Progenitor cell of endocrine pancreas (in vitro differentiated cells): ENCODE data around the gene TESPA1. TPM values are rescaled to one million over a fixed set of nuclear protein-coding genes. Genes with fewer than 3 reads are reported as not detected.

Source experiments
- DNase-seq: peaks from one replicate; pipeline ENCODE4 v3.0.0; 2021; ENCODE audit warnings: low spot score; ENCODE audit not compliant: unreplicated experiment
- H3K27ac Mint-ChIP-seq: 2 replicates; pipeline ENCODE4 v1.8.0; 2021; ENCODE audit warnings: mild to moderate bottlenecking, moderate library complexity, mixed read lengths
- H3K27me3 Mint-ChIP-seq: 2 replicates; pipeline ENCODE4 v1.8.0; 2021; ENCODE audit warnings: mixed read lengths
- H3K36me3 Mint-ChIP-seq: 2 replicates; pipeline ENCODE4 v1.8.0; 2022; ENCODE audit warnings: mixed read lengths; ENCODE audit not compliant: insufficient read depth
- H3K4me1 Mint-ChIP-seq: 2 replicates; pipeline ENCODE4 v1.8.0; 2021; ENCODE audit warnings: low read depth, mixed read lengths
- H3K4me3 Mint-ChIP-seq: 2 replicates; pipeline ENCODE4 v1.8.0; 2021; ENCODE audit warnings: low read depth, mild to moderate bottlenecking, moderate library complexity, mixed read lengths
- H3K9me3 Mint-ChIP-seq: 2 replicates; pipeline ENCODE4 v1.8.0; 2021; ENCODE audit warnings: low read depth, mixed read lengths
- total RNA-seq: library from RNA; stranded (reverse); gene quantifications from 2 replicates; pipeline ENCODE4 v1.2.1, GENCODE V29; 2021
- TF ChIP-seq, protein P1 (sequence below): fragments of 200-600 bp; sonication (generic); IDR thresholded peaks from one replicate; pipeline ENCODE4 v1.5.0; 2021; ENCODE audit warnings: antibody characterized with exemption, mild to moderate bottlenecking; ENCODE audit not compliant: unreplicated experiment

The TESPA1 gene
- total RNA-seq, 1 donor from 2014 or later = not detected

DNA sequence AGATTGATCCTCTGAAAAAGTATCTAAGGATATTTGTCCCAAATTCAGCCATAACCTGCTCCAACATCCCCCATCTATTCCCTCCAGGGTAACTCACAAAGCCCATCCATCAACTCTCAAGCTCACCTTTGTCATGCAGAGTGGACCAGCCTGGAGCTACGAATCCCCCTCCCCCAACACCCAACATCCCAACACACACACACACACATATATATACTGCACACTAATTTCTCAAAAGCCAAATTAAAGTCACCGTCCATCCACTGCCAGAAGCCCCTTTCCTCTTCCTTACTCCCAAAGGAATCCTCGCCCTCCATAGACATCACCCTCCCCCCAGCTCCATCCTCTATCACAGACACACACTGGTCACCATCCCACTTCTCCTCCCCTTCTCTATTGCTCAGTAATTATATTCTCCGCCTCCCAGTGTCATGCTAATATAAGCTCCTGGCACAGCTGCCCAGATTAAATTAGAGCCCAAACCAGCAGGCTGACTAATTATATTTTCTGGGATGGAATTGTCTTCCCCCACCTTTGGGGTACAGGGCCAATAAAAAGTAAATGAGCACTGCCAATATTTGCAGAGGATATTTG is 13.5 kb upstream of the TESPA1 start:
- no peak overlapping the region for H3K27ac Mint-ChIP-seq
- no peaks in the 10 kb centered on the region for H3K36me3 Mint-ChIP-seq
- peaks cover 11% of the 10 kb centered on the region for H3K27me3 Mint-ChIP-seq
- H3K4me1 Mint-ChIP-seq = no peaks in the 10 kb centered on the region
- TF ChIP-seq, protein P1, sequence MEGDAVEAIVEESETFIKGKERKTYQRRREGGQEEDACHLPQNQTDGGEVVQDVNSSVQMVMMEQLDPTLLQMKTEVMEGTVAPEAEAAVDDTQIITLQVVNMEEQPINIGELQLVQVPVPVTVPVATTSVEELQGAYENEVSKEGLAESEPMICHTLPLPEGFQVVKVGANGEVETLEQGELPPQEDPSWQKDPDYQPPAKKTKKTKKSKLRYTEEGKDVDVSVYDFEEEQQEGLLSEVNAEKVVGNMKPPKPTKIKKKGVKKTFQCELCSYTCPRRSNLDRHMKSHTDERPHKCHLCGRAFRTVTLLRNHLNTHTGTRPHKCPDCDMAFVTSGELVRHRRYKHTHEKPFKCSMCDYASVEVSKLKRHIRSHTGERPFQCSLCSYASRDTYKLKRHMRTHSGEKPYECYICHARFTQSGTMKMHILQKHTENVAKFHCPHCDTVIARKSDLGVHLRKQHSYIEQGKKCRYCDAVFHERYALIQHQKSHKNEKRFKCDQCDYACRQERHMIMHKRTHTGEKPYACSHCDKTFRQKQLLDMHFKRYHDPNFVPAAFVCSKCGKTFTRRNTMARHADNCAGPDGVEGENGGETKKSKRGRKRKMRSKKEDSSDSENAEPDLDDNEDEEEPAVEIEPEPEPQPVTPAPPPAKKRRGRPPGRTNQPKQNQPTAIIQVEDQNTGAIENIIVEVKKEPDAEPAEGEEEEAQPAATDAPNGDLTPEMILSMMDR = no peak
- H3K9me3 Mint-ChIP-seq = no peaks in the 10 kb centered on the region
- DNase-seq = no peak
- no peak overlapping the region for H3K4me3 Mint-ChIP-seq

DNA sequence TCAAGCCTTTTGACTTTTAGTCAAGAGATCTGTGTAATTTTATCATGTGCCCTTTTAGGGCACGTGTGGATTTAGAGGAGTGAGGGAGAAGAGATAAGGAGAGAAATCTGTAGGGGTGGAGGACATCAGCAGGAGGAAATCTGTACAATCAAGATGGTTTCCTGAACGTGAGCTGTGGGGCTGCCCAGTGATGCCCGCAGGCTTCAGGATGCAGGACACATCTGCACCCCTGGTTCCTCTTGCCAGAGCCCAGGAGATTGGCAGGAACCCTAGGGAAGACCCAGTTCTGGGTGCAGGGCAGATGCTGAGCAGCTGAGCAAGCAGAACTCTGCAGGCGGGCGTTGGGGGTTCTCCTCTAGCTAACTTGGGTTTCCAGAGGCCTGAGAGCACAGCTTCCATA is 11.6 kb upstream of the TESPA1 start:
- no peak overlapping the region for H3K27ac Mint-ChIP-seq

DNA sequence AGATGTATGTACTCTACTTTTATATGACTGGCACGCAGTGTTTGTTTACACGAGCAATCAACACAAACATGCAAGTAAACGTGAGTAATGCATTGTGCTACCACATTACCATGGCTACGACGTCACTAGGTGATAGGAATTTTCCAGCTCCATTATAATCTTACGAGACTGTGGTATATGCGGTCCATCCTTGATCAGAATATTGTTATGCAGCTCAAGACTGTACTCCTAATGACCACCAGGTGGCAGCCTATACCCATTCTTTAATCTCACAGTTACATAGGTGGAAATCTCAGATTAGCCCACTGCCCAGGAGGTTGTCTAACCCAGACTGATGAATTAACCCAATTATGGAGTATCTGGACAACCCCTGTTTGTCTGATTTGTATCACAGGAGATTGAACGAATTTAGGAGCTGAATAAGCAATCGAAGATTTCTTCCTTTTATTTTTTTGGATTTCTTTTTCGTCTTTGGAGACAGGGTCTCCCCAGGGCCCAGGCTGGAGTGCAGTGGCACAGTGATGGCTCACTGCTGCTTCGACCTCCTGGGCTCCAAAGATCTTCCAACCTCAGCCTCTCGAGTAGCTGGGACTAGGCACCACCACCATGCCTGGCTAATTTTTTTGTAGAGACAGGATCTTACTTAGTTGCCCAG is 8.7 kb upstream of the TESPA1 start:
- peaks cover 11% of the 10 kb centered on the region for H3K27me3 Mint-ChIP-seq
- H3K4me1 Mint-ChIP-seq = no peaks in the 10 kb centered on the region
- H3K4me3 Mint-ChIP-seq = no peak overlapping the region
- no peaks in the 10 kb centered on the region for H3K36me3 Mint-ChIP-seq
- no peak overlapping the region for H3K27ac Mint-ChIP-seq
- peak; percentile 15 for DNase-seq
- H3K9me3 Mint-ChIP-seq = no peaks in the 10 kb centered on the region
- TF ChIP-seq, protein P1 = peak; percentile 89

More for the DNA sequence above, 11.6 kb upstream of the TESPA1 start:
- Mint-ChIP-seq H3K27me3 (peaks cover 10% of the 10 kb centered on the region), H3K36me3 (no peaks in the 10 kb centered on the region), H3K9me3 (no peaks in the 10 kb centered on the region), H3K4me1 (no peaks in the 10 kb centered on the region), H3K4me3 (no peak overlapping the region)
- DNase-seq = no peak
- TF ChIP-seq, protein P1 = no peak

DNA sequence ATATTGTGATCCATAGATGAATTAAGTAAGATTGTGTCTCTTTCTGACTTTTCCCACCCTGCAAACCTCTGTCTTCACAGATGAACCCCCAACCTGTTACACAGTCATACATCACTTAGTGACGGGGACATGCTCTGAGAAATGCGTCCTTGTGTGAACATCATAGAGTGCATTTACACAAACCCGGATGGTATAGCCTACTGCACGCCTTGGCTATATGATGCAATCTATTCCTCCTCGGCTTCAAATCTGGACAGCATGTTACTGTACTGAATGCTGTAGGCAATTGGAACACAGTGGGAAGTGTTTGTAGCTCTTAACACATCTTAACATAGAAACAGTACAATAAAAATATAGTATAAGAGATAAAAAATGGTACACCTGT is 7.4 kb upstream of the TESPA1 start:
- H3K36me3 Mint-ChIP-seq = no peaks in the 10 kb centered on the region
- TF ChIP-seq, protein P1 = no peak
- no peaks in the 10 kb centered on the region for H3K4me1 Mint-ChIP-seq
- H3K27ac Mint-ChIP-seq = no peak overlapping the region
- no peaks in the 10 kb centered on the region for H3K9me3 Mint-ChIP-seq
- no peak for DNase-seq
- H3K27me3 Mint-ChIP-seq = peaks cover 6% of the 10 kb centered on the region
- H3K4me3 Mint-ChIP-seq = no peak overlapping the region

DNA sequence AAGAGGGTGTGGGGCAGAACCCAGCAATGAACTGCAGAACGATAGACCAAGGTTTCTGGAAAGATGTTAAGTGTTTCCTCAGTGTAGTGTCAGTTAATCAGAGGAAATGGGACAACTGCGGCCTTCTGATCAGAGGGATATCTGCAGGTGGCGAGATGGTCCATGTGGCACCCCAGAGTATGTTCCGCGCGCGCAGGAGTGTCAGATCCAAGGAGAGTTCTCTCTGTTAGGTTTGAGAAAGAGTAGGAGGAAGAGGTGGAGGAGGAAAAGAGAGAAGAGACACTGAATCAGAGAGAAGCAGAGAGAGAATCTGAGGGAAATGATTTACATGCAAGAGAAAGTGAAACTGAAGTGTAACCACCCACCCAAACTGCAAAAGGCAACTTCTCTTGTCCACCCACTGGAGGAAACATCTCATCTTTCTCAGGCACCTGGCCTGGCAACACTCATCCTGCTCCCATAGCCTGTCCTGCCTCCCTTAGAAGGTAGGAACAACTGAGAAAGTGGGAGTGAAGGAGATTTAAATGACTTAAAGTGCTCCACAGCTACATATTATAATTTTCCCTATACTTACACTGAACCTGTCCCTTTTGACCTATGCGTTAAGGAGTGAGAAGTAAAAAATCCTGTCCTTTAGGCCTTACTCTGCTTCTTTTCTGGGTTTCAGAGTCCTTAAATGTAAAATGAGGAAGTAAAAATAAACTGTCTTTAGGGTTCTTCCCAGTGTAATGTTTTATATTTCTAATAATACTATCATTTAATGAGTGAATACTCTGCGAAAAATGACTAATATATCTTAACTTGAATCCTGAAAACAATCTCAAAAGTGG is 6.8 kb upstream of the TESPA1 start:
- TF ChIP-seq, protein P1 = no peak
- Mint-ChIP-seq H3K27me3 (peaks cover 4% of the 10 kb centered on the region), H3K9me3 (no peaks in the 10 kb centered on the region), H3K36me3 (no peaks in the 10 kb centered on the region), H3K27ac (no peak overlapping the region), H3K4me3 (no peak overlapping the region), H3K4me1 (no peaks in the 10 kb centered on the region)
- no peak for DNase-seq
